Measurements from ENCODE around the gene ZNF593. TPM values are rescaled to one million over a fixed set of nuclear protein-coding genes. Genes with fewer than 3 reads are reported as not detected.

Gene ZNF593
- total RNA-seq, 1 experiment from 2014 or later: 165 TPM

DNA sequence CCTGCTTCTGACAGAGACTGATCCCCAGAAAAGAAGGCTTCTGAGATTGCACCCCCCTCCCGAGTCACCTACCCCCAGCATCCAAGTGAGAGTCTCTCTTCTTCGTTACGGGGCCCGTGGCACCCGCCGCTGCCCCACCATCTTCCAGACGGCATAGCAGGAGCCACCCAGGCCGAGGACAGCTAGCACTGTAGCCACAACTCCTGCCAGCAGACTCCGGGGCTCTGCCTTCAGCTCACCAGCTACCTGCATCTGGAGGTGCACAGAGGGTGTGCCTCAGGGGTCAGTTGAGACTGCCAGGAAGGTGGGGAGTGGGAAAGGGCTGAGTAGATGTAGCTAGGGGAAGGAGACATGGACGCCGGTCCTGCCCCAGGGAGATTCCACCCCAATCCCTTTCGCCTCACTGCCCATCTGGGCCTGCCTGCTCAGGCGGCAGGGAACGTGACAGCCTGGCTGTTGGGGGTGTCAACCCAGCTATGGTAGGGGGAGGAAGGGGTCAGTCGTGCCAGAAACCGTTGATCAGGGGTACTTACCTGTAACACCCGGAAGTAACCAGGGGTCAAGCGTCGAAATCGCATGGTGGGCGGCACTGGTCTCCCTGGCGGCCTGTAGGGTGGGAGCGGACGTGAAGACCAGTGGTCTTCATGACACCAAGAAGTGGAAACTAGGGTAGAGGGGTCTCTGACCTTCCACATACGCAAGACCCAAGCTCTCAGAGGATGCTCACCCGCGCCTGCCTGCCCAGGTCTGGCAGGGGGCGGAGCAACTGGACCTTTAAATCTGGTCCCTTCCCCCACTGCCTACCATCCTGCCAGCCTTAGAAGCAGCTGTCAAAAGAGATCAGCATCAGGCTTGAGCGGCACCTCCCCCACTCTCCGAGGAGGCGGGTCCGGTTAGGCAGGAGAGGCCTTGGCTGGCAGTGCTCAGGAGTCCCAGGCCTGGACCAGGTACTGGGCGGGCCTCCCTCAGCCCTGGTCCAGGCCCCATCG is 1.7 kb downstream of the ZNF593 start, which contains the start of gene ZNF593OS:
ZNF593OS (minus strand) TSS at position 749 of the 989 bp plus-strand sequence; CDS start at position 578, 171 bp downstream.
- Histone ChIP-seq H3K4me2 (ENCODE audit: low read length) (peak within 1 kb of the TSS; percentile 97), H4K20me1 (ENCODE audit: low read length) (no peaks in the 10 kb centered on the region), H3K27ac (ENCODE audit: low read length) (no peak within 1 kb of the TSS), H2AFZ (ENCODE audit: low read length) (no peak within 1 kb of the TSS), H3K4me1 (ENCODE audit: insufficient read depth, low read length) (peaks cover 11% of the 10 kb centered on the region), H3K9me2 (replicated peaks; ENCODE audit: low read length) (no peaks in the 10 kb centered on the region), H3K79me2 (ENCODE audit: low read length) (peaks cover 19% of the 10 kb centered on the region), H3K4me3 (ENCODE audit: low read length) (peak within 1 kb of the TSS; percentile 98), H3K27me3 (ENCODE audit: low read length) (no peaks in the 10 kb centered on the region), H3K36me3 (ENCODE audit: low read depth, low read length) (no peaks in the 10 kb centered on the region), H3K9me3 (ENCODE audit: low read length) (no peaks in the 10 kb centered on the region), H3K9ac (ENCODE audit: low read length) (peak within 1 kb of the TSS; percentile 99; the same call in 1 of the 2 replicates), H3F3A (ENCODE audit: low read length, unreplicated experiment) (no peaks in the 10 kb centered on the region)
- TF ChIP-seq EZH2phosphoT487 (IDR thresholded peaks at IDR 0.05; ENCODE audit: borderline replicate concordance, low read length) (no peak), EZH2 (IDR thresholded peaks at IDR 0.05; ENCODE audit: low read length, unreplicated experiment) (no peak)
- TF ChIP-seq, protein P1, sequence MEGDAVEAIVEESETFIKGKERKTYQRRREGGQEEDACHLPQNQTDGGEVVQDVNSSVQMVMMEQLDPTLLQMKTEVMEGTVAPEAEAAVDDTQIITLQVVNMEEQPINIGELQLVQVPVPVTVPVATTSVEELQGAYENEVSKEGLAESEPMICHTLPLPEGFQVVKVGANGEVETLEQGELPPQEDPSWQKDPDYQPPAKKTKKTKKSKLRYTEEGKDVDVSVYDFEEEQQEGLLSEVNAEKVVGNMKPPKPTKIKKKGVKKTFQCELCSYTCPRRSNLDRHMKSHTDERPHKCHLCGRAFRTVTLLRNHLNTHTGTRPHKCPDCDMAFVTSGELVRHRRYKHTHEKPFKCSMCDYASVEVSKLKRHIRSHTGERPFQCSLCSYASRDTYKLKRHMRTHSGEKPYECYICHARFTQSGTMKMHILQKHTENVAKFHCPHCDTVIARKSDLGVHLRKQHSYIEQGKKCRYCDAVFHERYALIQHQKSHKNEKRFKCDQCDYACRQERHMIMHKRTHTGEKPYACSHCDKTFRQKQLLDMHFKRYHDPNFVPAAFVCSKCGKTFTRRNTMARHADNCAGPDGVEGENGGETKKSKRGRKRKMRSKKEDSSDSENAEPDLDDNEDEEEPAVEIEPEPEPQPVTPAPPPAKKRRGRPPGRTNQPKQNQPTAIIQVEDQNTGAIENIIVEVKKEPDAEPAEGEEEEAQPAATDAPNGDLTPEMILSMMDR (conservative IDR thresholded peaks at IDR 0.05; ENCODE audit: low read depth, low read length): no peak
- CTCF ChIA-PET: interaction anchor here (1.1 kb wide), 1 partner anchor 63 kb away, joined by 3 read pairs; the partner anchor contains the start of gene CEP85
- BruUV-seq (replicated peaks): no TSS peak
- DNase-seq (no peak), ATAC-seq (no peak)
- POLR2A ChIA-PET (ENCODE audit: unreplicated experiment): no interaction called here
- intact Hi-C loops (cut with micrococcal nuclease): no loop called here

DNA sequence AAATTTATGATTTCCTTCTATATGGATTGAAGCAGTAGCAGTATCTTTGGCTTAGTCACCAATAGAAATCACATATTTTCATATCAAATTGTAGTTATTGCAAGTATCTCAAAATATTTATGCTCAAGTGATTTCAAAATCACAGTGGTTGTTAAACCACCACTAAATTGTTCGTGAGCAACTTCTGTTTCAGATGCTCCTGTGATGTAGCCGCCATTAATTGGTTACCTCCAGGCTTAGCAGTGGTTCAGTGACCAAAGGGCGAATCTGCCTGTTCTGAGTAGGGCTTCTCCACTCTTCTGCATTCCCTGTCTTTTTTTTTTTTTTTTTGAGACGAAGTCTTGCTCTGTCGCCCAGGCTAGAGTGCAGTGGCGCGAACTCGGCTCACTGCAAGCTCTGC is 5.6 kb downstream of the ZNF593 start:
- no peaks in the 10 kb centered on the region for H3F3A ChIP-seq (ENCODE audit: low read length, unreplicated experiment)
- H3K4me2 ChIP-seq (ENCODE audit: low read length): no peak overlapping the region
- ATAC-seq: no peak
- H3K4me1 ChIP-seq (ENCODE audit: insufficient read depth, low read length): peaks cover 25% of the 10 kb centered on the region
- no peaks in the 10 kb centered on the region for H4K20me1 ChIP-seq (ENCODE audit: low read length)
- no peaks in the 10 kb centered on the region for H3K36me3 ChIP-seq (ENCODE audit: low read depth, low read length)
- TF ChIP-seq EZH2 (IDR thresholded peaks at IDR 0.05; ENCODE audit: low read length, unreplicated experiment): no peak
- TF ChIP-seq, protein P1 (conservative IDR thresholded peaks at IDR 0.05; ENCODE audit: low read depth, low read length): no peak
- no peak for TF ChIP-seq EZH2phosphoT487 (IDR thresholded peaks at IDR 0.05; ENCODE audit: borderline replicate concordance, low read length)
- POLR2A ChIA-PET (ENCODE audit: unreplicated experiment): no interaction called here
- H3K79me2 ChIP-seq (ENCODE audit: low read length): peaks cover 26% of the 10 kb centered on the region
- H2AFZ ChIP-seq (ENCODE audit: low read length): no peak overlapping the region
- H3K4me3 ChIP-seq (ENCODE audit: low read length): no peak overlapping the region
- H3K27ac ChIP-seq (ENCODE audit: low read length): no peak overlapping the region
- no peaks in the 10 kb centered on the region for H3K27me3 ChIP-seq (ENCODE audit: low read length)
- no peak overlapping the region for H3K9ac ChIP-seq (ENCODE audit: low read length)
- BruUV-seq (replicated peaks): no TSS peak
- intact Hi-C loops (cut with micrococcal nuclease): no loop called here
- H3K9me2 ChIP-seq (replicated peaks; ENCODE audit: low read length): no peaks in the 10 kb centered on the region
- CTCF ChIA-PET: no interaction called here
- DNase-seq: no peak
- no peaks in the 10 kb centered on the region for H3K9me3 ChIP-seq (ENCODE audit: low read length)

All from PC-3 (cell line).